Progenitor cell of endocrine pancreas (in vitro differentiated cells): Measurements from ENCODE around the gene DOCK4. TPM values are rescaled to one million over a fixed set of nuclear protein-coding genes. Genes with fewer than 3 reads are reported as not detected.
"Not testable (repeated sequence)": the region's sequence is repeated elsewhere in the genome, so short reads cannot be mapped to it uniquely, and the experiment has no call there.

Experiments used
- DNase-seq: peaks from one replicate; pipeline ENCODE4 v3.0.0; 2021; ENCODE audit warnings: low spot score; ENCODE audit not compliant: unreplicated experiment
- H3K27ac Mint-ChIP-seq: 2 replicates; pipeline ENCODE4 v1.8.0; 2021; ENCODE audit warnings: mild to moderate bottlenecking, moderate library complexity, mixed read lengths
- H3K27me3 Mint-ChIP-seq: 2 replicates; pipeline ENCODE4 v1.8.0; 2021; ENCODE audit warnings: mixed read lengths
- H3K36me3 Mint-ChIP-seq: 2 replicates; pipeline ENCODE4 v1.8.0; 2022; ENCODE audit warnings: mixed read lengths; ENCODE audit not compliant: insufficient read depth
- H3K4me1 Mint-ChIP-seq: 2 replicates; pipeline ENCODE4 v1.8.0; 2021; ENCODE audit warnings: low read depth, mixed read lengths
- H3K4me3 Mint-ChIP-seq: 2 replicates; pipeline ENCODE4 v1.8.0; 2021; ENCODE audit warnings: low read depth, mild to moderate bottlenecking, moderate library complexity, mixed read lengths
- H3K9me3 Mint-ChIP-seq: 2 replicates; pipeline ENCODE4 v1.8.0; 2021; ENCODE audit warnings: low read depth, mixed read lengths
- CTCF ChIP-seq: fragments of 200-600 bp; sonication (generic); IDR thresholded peaks from one replicate; pipeline ENCODE4 v1.5.0; 2021; ENCODE audit warnings: antibody characterized with exemption, mild to moderate bottlenecking; ENCODE audit not compliant: unreplicated experiment
- total RNA-seq: library from RNA; stranded (reverse); gene quantifications from 2 replicates; pipeline ENCODE4 v1.2.1, GENCODE V29; 2021

DOCK4 gene
- total RNA-seq, 1 donor from 2014 or later: 28.8 TPM

- H3K4me1 Mint-ChIP-seq: peaks cover 22% of the 10 kb centered on the region
- TF ChIP-seq CTCF: no peak
- H3K36me3 Mint-ChIP-seq: no peaks in the 10 kb centered on the region
- H3K4me3 Mint-ChIP-seq: no peak overlapping the region
- H3K27me3 Mint-ChIP-seq: no peaks in the 10 kb centered on the region
- no peak overlapping the region for H3K27ac Mint-ChIP-seq
- DNase-seq: no peak
- H3K9me3 Mint-ChIP-seq: no peaks in the 10 kb centered on the region
These were observed 72.9 kb downstream of the DOCK4 start for GRCh38 chr7:112133328-112133727.

- Mint-ChIP-seq H3K4me1 (peaks cover 22% of the 10 kb centered on the region), H3K36me3 (no peaks in the 10 kb centered on the region), H3K4me3 (no peak overlapping the region), H3K27me3 (no peaks in the 10 kb centered on the region), H3K9me3 (no peaks in the 10 kb centered on the region), H3K27ac (no peak overlapping the region)
- DNase-seq: no peak
- no peak for TF ChIP-seq CTCF
These were observed 74.0 kb downstream of the DOCK4 start for GRCh38 chr7:112132051-112132694.

- TF ChIP-seq CTCF: no peak
- H3K9me3 Mint-ChIP-seq: peaks cover 4% of the 10 kb centered on the region
These were observed 75.3 kb downstream of the DOCK4 start for GRCh38 chr7:112130729-112131410.

GRCh38 chr7:112129655-112130323 lies 76.4 kb downstream of the DOCK4 start:
- Mint-ChIP-seq H3K4me3 (no peak overlapping the region), H3K9me3 (peaks cover 4% of the 10 kb centered on the region), H3K36me3 (peaks cover 3% of the 10 kb centered on the region), H3K27ac (peak overlapping the region; percentile 11), H3K4me1 (peaks cover 22% of the 10 kb centered on the region), H3K27me3 (no peaks in the 10 kb centered on the region)
- no peak for TF ChIP-seq CTCF
- no peak for DNase-seq

More at GRCh38 chr7:112130729-112131410, 75.3 kb downstream of the DOCK4 start:
- Mint-ChIP-seq H3K4me3 (no peak overlapping the region), H3K27me3 (no peaks in the 10 kb centered on the region), H3K36me3 (peaks cover 3% of the 10 kb centered on the region), H3K4me1 (peaks cover 22% of the 10 kb centered on the region), H3K27ac (peak overlapping the region; percentile 73)
- no peak for DNase-seq

GRCh38 chr7:112128461-112129425 lies 77.5 kb downstream of the DOCK4 start:
- H3K27me3 Mint-ChIP-seq, H3K36me3 Mint-ChIP-seq, H3K9me3 Mint-ChIP-seq, DNase-seq, H3K4me3 Mint-ChIP-seq: not testable (repeated sequence)
- H3K4me1 Mint-ChIP-seq: peaks cover 22% of the 10 kb centered on the region
- H3K27ac Mint-ChIP-seq: peak overlapping the region; percentile 27

GRCh38 chr7:112128041-112128440 lies 78.2 kb downstream of the DOCK4 start:
- H3K9me3 Mint-ChIP-seq, H3K4me3 Mint-ChIP-seq, H3K27ac Mint-ChIP-seq, H3K36me3 Mint-ChIP-seq, H3K27me3 Mint-ChIP-seq, DNase-seq: not testable (repeated sequence)
- peaks cover 22% of the 10 kb centered on the region for H3K4me1 Mint-ChIP-seq
